NCI-H345 (cell line): ENCODE results near the gene CNTN6.
A peak's percentile ranks its signal among the peaks of the same experiment; 100 is the strongest.

Experiments used
- DNase-seq: peaks from one replicate; lab custom pipeline; 2025; lab: John Stamatoyannopoulos, UW

The CNTN6 gene

GRCh38 chr3:1179146-1179545 lies 86.3 kb downstream of the CNTN6 start:
- DNase-seq: no peak

GRCh38 chr3:1183320-1184048 lies 90.7 kb downstream of the CNTN6 start:
- no peak for DNase-seq

DNA sequence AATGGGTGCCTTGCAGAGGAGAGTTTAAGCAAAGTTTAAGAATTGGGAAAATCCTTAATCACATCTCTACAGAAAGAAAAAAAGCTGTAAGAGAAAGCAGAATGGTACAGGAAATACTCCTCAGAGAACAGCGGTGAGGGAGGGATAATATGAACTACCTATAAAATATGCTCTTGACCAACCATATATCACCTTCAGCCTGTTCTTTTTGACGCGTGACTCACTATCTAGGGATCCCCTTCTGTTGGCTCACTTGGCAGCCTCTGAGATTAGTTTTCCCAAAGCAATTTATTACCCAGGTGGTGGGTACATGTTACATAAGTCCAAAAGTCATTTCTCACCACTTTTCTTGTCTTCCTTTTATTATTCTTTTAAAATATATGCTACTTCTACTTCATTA lies 97.7 kb downstream of the CNTN6 start:
- no peak for DNase-seq

DNA sequence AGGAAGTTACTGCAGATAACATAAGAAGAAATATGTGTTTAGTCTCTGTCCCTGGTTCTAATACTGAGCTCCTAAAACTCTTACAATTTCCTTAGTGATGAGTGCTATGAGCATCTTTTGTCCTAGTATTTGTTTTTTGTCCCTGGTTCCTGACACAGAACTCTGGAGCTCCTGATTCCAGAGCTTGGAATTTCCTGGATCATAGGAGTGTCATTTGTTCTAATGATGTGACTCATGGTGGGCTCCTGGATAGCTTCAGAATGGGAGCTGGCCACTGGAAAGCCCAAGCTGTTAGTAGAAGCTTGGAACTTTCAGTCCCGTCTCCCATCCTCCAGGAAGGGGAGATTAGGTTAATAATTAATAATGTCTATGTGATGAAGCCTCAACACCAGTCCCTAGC lies 98.2 kb downstream of the CNTN6 start:
- no peak for DNase-seq

- DNase-seq: no peak
These were observed 103.1 kb downstream of the CNTN6 start for GRCh38 chr3:1195947-1196346.

- no peak for DNase-seq
These were observed 104.2 kb downstream of the CNTN6 start for GRCh38 chr3:1197051-1197450.

DNA sequence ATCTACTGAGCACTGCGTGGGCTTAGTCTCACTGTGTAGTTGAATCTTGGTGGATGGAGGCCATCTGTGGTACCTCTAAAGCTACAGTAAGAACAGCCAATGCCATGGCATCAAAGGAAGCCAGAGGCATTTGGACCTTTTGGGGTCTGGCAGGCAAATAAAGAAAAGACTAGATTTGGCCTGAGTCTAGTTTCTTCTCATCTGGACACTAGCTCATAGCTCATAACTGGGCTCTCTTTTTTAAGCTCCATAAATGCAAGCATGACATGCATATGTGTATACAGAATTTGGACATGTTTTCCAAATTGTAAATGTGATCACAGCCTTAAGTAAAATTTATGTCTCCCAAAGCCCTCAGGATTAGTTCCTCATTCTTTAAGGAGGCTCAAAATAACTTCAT lies 107.5 kb downstream of the CNTN6 start:
- DNase-seq: no peak

DNA sequence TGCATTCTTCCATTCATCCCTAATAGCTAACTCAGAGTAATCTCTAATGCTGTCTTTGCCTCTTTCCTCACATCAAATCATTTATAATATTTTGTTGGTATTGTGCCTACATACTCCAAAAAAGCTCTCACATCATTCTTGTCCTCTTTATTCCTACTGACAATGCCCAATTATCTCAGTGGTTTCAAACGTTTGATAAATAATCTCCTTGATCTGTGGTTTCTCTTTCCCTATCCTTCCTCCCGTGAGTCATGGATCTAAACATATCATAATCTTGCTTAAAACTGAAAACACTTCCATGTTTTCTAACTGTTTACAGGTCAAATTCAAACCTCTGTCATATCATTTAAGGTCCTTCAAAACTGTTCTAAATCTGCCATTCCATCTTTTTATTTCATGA lies 115.1 kb downstream of the CNTN6 start:
- no peak for DNase-seq

DNA sequence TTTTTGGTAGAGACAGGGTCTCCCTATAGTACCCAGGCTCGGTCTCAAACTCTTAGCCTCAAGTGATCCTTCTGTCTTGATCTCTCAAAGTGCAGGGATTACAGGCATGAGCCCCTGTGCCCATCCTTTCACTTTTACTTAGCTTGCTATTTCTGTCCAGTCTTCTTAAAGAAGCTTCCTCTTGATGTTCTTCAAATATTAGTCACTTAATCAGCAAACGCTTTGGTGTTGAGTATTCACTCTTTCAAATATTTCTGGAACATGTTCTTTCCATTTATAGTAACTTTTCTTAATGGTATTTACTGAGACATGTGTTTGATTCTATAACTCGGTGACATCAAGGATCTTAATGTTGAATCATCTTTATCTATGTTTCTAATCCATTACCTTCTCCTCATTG lies 122.1 kb downstream of the CNTN6 start:
- DNase-seq: no peak

DNA sequence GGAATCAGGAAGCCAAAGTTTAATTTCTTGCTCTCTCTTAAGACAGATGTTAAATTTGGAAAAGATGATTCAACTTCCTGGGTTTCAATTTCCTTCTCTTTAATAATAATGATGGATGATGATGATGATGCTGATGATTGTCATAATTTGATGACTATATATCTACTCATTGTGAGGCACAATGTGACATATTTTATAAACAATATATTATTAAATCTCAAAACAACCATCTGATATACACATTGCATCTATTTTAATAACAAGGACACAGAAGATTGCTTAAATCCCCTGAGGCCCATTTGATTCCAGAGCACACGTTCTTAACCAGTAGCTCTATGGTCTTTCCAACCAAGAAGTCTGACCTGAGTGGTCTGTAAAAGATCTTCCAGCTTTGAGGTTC lies 124.0 kb downstream of the CNTN6 start:
- no peak for DNase-seq

GRCh38 chr3:1227111-1227510 lies 134.3 kb downstream of the CNTN6 start:
- DNase-seq: no peak

DNA sequence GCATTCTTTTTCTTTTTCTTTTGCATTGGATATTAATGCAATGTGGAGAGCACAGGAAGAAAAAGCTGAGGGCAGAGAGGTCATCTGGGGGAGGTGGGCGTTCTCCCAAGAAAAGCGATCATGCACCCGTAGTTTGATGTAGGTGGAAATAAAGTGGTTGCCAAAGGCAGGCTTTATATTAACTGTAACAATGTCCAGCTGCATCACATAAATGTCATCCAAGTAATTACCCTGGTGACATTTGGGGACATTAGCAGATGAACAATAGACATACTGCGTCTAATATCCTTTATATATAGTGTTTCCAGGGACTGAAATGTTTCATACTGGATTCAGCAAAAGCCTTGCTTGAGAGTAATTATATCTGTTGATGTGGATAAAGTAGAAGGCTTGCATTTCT lies 135.5 kb downstream of the CNTN6 start:
- DNase-seq: no peak

- no peak for DNase-seq
These were observed 138.1 kb downstream of the CNTN6 start for GRCh38 chr3:1230920-1231319.

DNA sequence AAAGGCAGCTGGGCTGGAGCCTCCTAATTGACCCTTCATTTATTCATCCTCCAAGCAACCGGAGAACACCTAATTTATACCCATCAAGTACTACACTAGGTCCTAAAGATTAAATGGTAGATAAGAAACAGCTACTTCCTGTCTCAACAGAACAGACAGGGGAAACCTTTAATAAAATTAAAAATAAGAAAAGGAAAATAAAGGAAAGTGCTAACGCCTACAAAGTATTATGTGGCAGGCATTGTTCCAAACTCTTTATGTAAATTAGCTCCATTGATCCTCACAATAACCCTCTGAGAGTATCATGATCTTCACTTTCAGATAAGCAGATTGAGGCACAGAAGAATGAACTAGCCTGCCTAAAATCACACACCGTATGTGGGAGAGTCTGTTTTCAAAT lies 139.5 kb downstream of the CNTN6 start:
- no peak for DNase-seq

DNA sequence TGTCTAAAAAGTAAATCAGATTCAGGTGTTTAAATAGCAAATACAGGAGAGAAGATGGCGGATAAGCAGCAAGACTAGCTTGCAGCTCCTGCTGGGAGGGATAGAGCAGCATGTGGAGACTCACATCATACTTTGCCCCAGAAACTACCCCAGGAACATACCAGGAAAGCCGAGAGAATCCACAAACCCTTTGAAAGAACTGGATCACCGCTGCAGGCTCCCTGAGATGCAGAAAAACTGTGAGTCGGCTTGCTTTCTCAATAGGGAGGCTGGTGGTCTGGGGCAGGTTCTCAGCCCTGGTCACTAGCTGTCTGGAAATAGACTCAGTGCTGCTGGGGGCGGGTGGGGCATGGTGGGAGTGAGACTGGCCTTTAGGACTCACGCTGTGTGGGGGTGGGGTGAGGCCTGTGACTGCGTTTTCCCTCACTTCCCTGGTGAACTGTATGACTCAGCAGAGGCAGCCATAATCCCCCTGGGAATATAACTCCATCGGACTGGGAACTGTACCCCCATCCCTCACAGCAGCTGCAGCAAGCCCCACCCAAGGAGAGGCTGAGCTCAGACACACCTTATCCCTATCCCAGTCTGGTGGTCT lies 142.8 kb downstream of the CNTN6 start:
- no peak for DNase-seq

- DNase-seq: no peak
These were observed 158.6 kb downstream of the CNTN6 start for GRCh38 chr3:1251282-1252060.

DNA sequence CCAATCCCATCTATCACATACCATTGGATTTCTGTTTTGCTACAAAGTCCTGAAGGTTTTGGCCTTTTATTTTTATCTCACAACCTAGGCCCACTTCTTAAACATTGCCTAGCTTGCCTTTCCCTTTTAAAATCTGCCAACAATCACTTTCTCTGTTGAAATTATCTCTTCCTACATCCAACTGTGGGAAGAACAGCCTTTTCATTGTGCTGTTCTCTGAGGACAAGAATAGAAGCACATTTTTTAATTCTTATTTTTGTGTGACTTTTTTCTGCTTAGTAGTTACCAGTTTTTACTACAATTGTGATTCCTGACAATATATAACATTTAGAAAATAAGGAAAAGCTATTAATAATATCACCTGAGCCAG lies 159.2 kb downstream of the CNTN6 start:
- no peak for DNase-seq

- DNase-seq: no peak
These were observed 169.4 kb downstream of the CNTN6 start for GRCh38 chr3:1262246-1262645.

- DNase-seq: no peak
These were observed 170.3 kb downstream of the CNTN6 start for GRCh38 chr3:1263121-1263520.

DNA sequence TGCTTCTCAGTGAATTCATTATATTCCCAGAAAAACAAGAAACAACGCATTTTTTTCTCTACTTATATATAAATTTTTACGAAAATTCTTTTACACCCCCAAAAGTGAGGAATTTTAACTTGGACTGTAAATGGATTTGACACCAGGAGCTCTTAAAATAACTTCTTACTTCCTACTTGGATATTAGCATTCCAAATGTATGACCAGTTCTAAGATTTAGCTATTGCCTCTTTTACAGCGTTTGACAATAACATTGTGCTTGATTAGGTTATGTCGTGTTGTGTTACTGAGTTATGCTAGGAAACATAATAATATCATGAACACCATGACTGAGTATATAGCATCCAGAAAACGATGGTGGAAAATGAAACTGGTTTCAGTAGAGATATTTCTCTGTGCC lies 177.0 kb downstream of the CNTN6 start:
- DNase-seq: no peak

DNA sequence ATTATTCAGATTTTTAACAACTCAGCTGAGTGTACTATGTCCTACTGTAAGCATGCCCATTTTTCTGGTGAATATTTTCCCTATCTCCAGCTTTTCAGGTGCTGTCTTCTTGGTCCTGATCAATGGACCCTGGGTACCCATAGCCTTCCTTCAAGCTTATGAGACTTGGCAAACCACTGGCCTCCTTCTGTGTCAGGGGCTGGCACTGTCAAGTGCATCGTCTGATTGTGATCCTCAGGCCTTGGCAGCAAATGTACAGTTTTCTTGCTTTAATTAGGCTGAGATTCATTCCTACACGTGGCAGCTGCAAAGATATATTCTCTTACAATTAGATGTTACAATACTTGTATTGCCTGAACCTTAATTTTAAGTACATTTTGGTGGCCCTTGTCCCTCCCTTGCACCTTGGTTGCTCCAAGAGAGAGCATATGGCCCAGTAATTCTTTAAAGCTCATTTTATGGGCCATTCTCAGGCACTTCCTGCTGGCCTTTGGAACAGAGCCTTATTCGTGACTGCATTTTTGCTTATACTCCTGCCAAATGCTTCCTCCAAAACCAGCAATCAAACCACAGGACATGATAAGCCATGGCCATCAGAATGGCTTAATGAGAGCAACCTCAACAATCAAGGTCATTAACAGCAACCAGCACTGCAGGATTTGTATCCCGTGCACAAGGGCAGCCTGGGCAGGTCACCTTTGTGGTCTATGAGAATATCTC lies 179.9 kb downstream of the CNTN6 start:
- DNase-seq: no peak

GRCh38 chr3:1275495-1275894 lies 182.7 kb downstream of the CNTN6 start:
- peak; percentile 0 for DNase-seq

GRCh38 chr3:1287815-1288214 lies 195.0 kb downstream of the CNTN6 start:
- no peak for DNase-seq
